HG03432 (cell line): ENCODE results near the gene EEFSEC.

Experiments
- ATAC-seq: cut with Tn5 transposase; IDR thresholded peaks from one replicate; pipeline ENCODE4 v1.9.1; 2021; ENCODE audit warnings: mild to moderate bottlenecking, moderate library complexity; ENCODE audit not compliant: unreplicated experiment

Gene EEFSEC

DNA sequence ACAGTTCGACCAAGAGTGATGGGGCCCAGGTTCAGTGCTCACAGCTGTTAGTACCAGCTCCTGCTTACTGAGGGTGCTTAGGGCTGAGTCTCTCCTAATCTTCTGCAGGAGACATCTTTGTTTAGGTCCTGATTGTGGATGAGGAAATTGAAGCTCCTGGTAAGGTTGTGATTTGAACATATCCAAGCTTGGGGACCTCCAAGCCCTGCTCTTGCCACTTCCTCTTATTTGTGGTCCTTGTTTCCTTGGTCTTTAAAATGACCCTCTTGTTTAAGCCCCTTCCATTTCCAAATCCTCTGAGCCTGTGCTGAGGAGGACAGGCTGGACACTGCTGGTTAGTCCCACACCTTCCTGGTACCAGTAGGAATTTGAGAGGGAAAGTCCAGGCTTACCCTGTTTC is 87.0 kb downstream of the EEFSEC start:
- no peak for ATAC-seq

DNA sequence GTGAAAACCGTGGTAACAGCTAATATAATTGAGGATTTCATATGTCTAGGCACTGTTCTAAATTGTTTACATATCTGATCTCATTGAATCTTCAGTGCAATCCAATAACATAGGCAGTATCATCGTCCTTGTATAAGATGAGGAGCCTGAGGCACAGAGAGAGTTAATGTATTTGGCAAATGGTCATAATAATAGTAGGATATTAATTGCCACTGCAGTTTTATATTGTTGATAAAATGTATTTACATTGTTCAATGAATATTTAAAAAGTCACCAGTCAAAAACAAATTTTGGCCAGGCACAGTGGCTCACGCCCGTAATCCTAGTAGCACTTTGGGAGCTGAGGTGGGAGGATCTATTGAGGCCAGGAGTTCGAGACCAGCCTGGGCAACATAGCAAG is 88.5 kb downstream of the EEFSEC start:
- ATAC-seq, result no peak

DNA sequence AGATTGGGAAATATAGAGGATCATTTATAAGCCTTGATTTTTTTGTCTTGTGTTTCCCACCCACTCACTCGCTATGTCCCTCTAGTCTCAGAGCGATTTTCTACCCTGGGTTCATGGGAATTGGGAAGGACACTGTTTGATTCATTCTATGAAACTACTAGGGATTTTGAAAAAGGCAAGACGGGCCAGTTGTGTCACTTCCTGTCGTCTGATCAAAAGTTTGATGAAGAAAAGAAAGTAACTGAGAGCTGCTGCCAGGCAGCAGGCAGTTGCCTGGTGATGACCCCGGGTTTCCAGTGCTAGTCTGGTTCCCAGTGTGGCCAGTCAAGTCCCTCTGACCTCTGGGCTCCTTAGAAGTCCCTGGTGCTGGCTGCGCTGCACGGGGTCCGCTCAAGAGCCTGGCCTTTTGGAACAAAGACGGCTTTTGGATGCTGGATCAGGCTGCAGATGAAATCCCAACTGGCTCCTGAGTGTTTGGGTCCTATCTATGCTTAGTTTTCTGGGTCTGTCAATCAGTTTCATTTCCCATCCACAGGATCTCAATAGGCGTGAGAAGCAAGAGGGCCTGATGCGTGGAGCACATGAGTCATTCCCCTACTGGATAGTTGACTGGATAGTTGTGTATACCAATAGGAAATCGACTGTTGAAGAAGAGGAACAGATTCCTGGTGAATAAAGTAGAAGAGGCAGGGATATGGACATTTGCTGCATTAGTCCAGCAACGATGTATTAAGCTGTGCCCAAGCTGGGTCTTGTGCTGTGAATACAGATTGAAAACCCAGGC is 89.7 kb downstream of the EEFSEC start:
- no peak for ATAC-seq

DNA sequence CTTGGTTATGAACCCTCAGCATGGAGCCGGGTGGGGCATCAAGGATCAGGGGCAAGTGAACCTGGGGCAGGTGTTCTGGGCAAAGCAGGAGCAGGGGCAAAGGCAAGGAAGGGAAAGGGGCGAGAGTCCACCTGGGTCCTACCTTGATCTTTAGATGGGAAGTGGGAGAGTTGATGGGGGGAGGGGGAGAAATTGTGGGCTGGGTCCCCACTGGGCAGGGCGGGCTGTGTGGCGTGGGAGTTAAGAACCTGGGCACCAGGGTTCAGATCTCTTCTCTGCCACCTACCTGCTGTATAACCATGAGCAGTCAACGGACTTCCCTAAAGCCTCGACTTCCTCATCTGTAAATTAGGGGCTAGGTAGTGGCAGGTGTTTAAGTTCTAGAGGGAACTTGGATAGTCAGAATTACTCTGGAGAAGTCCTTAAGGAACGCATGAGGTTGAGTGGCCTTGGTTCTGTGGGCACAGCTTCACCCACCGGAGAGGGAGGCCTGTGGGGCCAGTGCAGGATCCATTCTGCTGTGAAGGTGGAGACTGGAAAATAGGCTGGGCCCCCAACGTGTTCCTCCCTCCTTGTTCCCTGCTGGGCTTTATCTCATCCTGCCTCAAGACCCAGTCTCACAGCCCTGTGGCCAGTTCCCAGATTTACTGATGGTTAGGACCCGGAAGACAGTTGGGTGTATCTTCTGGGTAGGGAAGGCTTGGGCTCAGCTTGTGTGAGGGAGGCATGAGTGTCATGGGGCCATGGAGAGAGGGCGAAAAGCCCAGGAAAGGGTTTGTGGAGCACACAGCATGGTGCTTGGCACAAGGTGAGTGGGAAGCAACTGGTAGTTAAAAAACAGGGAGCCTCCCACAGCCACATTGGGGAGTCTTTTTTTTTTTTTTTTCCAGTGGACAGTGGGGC is 90.6 kb downstream of the EEFSEC start:
- no peak for ATAC-seq

DNA sequence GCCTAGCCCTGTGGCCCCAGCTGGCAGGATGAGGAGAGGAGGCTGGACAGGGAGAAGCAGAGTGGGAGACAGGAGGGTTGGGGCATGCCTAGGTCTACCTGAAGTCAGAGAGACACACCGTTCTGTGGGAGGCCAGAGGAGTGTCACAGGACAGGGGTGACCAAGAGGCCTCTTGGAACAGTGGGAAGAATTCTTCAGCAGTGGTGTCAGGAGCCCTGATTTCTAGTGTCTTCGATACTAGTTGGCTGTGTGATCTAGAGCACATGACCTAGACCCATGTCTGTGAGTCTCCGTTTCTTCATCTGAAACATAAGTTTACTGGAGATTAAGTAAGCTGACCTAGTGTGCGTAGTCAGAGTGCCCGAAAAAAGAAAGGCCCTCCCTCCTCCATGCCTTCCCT is 92.2 kb downstream of the EEFSEC start:
- no peak for ATAC-seq

DNA sequence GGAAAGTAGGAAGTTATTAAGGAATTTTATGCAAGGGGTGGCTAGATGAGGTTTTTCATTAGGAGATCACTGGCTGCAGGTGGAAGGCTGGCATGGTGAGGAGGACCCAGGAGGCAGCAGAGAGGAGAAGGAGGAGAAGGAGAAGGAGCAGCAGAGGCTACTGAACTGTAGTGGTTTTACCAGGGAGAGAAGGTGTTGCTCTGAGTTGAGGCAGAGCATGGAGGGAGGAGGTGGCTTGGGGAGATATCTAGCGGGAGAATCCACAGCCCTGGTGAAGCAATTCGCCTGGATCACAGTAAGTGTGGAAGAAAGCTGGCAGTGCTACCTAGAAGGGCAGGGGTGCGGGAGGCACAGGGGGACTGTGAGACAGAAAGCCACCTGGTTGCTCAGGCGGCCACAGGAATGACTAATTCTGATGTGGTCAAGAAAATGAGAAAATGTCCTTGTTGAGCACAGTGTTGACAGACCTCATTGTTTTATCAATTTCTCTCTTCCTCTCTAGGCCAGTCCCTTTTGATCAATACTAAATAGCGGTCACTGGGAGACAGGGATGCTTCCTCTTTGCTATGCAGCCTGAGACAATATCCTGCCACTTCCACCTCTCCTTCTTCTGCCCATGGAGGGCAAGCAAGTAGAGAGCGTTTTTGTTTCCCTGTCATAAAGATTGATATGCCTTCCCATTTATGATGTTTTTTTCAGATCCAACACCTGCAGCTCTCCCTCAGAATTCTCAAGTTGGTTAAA is 94.6 kb downstream of the EEFSEC start:
- no peak for ATAC-seq

DNA sequence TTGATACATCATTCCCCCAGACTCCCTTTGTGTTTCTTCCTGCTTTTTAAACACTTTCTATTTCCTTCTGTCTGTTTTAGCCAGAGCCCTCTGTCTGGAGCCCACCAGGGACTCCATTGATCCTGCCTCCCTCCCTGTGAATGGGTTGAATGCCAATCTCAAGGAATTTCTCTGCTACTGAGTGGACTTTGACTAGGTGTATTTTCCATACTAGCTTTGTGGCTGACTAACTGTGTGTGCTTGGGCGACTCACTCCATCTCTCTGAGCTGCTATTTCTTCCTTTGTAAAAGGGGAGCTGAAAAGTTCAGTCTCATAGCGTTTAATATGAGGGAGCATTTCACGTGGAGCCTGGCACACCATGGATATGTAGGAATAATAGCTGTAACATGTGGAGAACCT is 98.8 kb downstream of the EEFSEC start:
- ATAC-seq, result no peak

DNA sequence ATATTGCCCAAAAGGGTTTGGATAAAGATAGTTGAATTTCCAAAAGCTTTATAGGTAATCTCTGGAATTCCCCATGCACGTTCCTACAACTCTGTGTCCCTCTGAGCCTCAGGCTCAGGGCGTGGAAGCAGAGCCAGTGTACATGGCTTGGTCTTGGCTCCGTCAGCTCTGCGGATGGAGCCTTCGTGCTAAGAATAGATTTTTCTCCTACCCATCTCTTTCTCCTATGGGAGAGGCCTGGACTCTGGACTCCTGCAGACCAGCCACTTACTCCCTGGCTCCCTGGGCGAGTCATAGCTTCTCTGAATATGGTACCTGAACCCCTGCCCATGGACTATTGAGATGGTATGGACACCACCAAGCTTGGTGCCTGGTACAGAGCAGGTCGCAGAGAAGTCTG is 99.9 kb downstream of the EEFSEC start:
- no peak for ATAC-seq

DNA sequence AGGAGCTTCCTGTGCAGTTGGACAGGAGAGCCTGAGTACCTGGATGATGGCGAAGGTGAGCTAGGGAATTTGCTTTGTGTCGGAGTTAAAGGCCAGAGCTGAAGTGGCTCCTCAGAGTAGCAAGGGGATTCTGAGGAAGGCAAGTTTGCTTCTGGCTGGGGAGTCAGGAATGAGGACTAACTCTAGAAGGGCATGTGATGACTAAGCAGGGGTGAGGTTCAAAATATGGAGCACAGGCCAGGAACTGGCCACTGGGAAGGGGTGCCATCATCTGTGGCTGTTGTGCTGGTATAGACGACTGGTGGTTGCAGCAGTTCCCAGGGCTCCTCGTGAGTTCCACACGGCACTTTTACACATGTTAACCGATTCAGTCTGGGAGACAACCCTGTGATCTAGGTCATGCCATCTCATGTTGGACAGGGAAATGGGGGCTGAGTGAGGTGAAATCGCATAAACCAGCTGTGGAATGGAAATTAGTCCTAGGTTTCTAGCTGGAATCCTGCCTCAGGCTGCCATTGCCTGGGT is 100.8 kb downstream of the EEFSEC start:
- ATAC-seq, result no peak

DNA sequence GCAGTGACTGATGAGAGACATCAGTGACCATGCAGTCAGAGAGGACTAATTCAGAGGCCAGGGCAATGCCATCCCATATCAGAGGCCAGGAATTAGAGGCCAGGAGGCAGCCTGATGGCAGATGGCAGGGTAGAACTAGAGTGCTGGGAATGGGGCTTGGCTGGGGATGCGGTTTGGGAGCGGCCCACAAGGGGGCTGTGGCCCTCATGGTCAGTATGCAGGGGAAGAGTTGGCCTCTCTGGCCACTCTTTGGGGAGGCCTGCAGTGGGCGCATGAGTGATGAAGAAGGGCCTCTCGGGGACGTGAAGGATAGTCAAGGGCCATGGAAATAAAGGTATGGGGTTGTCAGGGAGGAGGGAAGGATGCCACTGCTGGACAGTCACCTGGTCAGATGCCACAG is 101.7 kb downstream of the EEFSEC start:
- no peak for ATAC-seq

DNA sequence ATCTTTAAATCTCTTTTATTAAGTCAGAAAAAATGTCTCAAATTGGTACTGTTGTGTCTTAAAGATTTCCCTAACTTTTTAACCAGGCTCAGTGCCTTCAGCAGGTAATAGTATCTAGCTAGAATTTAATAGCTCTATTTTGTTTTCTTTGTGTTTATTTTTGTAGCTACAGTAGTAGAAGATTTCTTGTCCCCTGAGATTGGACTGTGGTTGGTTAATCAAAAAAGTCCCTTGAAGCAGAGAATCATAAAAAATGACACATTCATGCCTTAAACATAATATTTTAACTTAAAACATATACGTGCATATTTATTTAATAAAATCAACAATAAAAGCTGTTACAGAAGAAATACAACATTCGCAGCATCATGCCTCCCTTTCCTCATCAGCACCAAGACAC is 102.8 kb downstream of the EEFSEC start:
- ATAC-seq, result no peak

DNA sequence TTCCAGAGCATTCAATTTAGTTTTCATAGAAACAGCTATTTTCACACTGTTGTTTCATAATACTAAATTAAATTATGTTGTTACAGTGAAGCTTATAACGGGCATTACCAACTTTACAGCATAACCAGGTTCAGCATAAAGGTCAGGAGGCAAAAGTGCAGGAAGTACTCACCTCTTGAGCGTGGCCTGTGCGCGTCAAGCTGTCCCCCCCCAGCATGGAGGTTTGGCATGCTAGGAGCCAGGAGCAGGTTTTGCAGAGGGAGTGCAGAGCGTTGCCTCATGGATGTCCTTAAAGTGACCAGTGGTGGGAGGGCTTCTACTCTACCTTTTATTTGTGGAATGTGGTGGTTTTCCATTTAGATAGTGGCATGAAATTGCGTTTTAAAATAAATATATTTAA is 104.4 kb downstream of the EEFSEC start:
- no peak for ATAC-seq

DNA sequence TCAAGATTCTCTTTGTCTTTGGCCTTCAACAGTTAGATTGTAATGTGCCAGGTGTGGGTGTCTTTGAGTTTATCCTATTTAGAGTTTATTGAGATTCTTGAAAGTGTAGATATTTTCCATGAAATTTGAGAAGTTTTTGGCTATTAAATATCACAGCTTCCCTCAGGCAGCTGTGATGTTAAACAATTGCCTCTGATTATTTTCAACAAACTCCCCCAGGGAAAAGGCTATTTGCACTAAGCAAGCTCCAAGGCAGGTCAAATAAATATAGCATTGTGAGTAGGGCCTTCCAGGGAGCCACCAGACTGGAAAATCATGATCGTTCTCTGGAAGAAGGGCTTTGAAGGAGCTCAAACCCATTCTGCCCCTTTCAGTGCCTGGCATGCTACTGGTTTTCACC is 107.0 kb downstream of the EEFSEC start:
- ATAC-seq, result no peak

DNA sequence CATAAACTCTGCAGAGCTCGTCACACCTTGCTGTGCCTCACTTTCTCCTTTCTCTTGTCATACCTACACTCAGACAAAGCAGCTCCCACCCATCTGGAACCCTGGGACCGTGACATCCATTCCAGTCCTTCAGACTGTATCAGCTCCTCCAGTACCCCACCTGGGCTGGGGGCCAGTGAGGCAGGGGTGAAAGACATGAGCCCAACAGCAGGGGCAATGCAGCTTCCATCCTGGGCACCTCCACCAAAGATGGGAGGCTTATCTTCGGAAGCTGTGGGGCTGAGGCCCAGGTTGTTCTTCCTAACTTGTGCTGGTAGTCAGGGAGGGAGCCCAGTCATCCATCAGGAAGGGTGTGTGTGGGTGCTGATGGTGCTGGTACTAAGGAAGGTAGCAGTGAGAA is 109.2 kb downstream of the EEFSEC start:
- ATAC-seq, result no peak

DNA sequence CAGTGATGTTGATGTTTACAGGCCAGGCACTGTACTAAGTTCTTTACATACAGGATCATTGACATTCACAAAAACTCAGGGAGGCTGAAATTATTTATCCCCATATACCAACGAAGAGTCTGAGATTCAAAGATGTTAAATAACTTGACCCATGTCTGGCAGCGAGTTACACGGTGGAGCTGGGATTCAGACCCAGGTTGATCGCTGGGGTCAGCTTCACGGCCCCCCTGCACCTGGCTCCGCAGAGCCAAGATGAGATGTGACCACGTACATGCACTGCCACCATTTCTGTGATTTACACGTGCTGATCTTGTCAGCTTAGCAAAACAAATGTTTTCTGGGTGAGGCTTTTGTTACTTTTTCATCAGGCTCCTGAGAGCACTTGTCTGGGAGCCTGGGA is 109.8 kb downstream of the EEFSEC start:
- ATAC-seq, result no peak

DNA sequence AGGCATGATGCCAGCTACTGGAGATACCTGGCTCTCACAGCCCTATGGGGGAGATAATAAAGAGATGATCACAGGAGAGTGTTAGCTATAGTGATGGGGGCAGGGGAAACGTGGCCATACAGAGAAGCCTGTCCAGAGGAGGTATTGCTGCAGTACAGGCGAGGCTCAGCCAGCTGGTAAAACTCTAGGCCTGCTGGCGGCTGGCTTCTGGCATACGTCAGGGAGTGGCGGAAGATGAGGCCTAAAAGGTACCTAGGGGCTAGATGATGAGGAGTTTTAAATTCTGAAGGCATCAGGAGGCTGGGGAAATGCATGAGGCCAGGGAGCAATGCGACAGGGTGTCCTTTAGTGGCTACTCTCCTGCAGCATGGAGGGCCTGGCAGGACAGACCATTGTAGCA is 110.7 kb downstream of the EEFSEC start:
- ATAC-seq, result no peak

DNA sequence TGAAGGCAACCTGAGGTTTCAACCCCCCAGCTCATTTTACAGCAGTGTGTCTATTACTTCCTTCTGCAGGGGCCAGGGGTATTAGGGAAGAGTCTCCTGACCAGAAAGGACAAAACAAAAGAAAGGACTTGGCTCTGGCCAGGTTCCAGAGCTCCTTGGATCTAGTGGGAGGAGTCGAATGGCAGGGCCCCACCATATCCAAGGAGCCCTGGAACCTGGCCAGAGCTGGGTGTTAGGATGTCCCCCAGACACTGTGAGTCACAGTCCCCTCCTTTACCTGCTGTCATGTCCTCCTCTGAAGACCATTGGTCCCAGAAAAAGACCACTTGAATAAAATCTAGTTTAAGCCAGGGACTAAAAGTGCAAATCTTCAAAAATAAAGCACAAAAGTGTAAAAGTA is 113.2 kb downstream of the EEFSEC start:
- ATAC-seq, result no peak

DNA sequence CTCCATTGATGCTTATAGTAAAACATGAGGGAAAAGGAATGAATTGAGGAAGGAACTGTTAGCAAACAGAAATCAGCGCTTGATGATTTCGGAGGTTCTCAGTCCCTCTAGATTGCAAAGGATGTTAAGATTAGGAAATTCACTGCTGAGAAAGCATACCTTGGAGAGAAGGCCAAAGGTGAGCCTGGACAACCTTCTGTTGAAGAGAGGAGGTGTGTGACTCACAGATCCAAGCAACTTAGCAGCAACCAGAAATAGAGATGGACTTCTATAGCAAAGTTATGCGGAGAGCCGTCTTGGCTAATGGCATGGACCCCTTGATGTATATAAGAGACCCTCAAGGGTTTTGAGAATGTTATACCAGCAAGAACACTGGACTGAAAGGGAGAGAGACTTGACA is 114.3 kb downstream of the EEFSEC start:
- no peak for ATAC-seq

DNA sequence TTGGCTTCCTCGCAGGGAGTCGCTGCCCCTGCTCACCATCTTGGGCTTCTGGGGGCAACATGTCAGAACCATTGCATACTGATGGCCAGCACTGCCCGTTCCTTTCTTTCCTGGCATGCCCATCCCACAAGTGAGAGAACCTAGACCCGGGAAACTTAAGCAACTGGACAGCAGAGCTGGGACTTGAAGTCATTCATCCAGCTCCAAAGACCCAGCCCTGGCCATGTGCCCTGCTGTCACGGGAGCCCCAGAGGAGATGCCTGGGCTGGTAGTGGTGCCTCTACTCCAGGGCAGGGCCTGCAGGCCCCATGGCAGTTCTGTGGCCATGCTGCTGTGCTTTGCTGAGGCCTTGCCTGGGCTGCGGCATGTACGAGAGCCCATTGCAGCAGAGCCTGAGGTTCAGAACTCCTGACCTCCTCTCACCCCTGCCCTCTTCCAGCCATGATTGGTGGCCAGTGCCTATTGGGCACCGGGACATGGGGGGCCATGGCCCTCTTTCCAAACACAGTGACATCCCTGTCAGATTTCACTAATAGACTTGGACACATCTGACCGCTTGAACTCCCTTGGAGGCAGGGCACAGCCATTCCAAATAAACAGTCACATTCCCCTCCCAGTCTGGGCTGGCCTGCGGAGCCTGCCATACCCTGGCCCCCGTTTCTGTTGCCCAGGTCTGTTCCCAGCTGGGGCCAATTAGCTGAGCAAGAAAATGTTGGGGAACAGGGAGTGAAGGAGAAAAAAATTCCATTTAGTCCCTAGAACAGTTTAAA is 115.9 kb downstream of the EEFSEC start:
- no peak for ATAC-seq

DNA sequence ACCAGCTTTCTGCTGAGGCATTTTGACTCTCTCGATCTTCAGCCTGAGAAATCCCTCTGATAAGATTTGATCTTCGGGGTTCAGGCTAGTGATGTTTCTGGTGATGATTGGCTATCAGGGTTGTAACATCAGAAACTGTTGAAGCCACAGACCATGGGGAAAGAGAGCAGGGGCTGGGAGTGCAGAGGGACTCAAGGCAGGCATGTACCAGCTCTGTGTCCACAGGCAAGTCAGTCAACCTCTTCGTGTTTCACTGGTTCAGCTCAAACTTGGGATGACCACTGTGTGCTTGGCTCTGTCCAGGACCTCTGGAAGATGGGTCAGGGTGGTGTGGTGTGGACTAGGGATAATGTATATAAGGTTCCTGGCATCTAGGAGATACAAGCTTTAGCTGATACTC is 116.5 kb downstream of the EEFSEC start:
- ATAC-seq, result no peak
